HG02678 (cell line): ENCODE results near the gene LTN1.
A peak's percentile ranks its signal among the peaks of the same experiment; 100 is the strongest.

Experiments
- ATAC-seq: cut with Tn5 transposase; IDR thresholded peaks from one replicate; pipeline ENCODE4 v1.9.1; 2021; ENCODE audit warnings: mild to moderate bottlenecking, moderate library complexity; ENCODE audit not compliant: unreplicated experiment

LTN1 gene

DNA sequence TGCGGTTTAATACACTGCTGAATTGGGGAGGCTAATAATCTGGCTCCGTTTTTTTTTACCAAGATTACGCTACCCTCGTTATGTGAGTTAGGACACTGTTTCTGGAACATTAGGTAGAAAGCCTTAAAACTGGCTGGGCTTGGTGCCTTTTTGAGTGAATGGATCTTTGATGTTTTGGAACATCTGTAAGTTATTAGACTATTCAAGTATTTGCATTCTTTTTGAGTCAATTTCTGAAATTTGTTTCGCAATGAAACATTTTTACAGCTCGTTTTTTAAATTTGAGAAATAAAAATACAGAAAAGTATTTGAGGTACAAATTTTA is 106.9 kb downstream of the LTN1 start:
- no peak for ATAC-seq

DNA sequence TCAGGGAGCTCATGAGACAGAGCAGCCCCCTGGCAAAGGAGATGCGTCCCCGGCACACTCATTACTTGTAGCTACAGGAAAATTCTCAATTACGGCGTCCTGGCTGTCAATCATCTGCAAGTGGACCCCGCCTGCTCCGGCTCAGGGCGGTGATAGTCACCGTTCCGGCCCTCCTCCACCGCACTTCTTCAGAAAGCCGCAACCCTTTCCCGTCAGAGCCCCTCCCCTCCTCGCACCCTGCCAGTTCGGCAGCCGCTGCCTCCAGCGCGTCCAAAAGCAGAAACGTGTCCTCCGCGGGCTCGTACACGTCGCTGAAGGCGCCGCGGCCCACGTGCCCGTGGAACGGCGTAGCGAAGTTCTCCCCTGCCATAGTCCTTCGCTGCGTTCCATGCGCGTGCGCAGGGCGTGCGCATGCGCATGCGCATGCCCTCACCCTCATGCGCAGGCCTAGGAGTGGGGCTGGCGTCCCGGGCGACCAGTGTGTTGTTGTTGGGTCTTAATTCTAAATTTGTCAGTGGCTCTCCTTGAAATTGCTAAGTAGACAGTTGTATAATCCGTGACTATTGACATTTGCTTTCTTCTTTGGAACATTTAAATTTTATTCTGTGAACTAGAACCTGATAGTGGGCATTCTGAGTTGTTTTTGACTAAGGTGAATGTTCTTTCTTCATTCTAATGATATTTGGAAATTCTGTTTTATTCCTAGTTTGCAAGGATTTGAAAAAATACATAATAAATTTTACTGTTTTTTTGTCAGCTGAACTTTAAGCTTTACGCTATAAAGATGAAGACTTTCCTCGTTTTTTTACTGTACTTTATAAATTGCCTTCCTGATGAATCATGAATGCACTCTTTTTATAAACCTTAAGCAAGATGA is 107.5 kb downstream of the LTN1 start:
- ATAC-seq: peak; percentile 96

DNA sequence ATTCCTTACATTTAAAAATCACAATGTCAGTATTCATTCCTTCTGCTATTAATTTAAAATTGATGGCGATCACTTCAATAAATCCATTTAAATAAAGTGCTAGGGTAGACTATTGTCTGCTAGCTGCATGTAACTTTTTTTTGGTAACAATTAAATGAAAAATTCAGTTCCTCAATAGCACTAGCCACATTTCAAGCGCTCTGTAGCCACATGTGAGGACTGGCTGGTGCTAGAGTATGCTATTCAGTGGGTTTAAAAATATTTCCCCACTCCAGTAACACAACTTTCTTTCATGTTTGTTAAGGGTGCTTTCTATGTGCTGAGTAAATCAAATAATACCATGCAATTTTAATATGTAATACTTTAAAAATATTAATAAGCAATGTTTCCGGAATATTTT is 108.2 kb downstream of the LTN1 start:
- ATAC-seq: peak; percentile 19

DNA sequence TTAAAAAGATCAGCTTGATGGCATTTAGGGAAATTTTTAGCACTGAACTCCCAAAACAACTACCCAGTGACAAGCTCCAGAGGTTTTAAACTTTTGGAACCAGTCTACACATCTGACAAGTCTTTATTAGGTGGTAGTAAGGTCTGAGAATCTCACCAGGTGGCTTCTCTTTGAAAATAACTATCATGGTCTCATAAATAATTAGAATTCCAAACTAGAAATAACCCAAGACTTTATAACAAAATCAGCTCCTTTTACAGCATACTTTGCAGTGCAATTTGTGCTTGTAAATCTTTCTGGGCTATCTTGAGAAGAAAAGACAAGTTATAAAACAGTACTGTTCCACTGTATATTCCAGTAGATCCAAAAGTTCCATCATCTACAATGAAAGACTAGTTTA is 108.7 kb downstream of the LTN1 start:
- ATAC-seq: no peak

DNA sequence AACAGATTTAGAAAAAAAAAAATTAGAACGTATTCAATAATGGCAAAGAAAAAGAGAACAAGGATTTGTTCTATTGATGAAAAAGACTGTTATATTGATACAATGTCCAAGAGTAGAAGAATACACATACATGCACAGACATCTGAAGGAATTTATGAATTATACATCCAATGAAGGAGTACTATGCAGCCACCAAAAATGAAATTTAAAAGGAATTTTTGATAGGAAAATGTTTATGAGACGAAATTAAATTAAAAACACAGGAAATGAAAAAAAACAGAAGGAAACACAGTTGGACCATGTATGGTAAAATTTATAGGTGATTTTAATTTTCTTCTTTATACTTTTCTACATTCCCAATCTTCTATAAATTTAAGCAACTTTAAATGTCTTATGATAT is 110.3 kb downstream of the LTN1 start:
- no peak for ATAC-seq
